ENCODE data around the gene TTBK1.

The TTBK1 gene

GRCh38 chr6:43291708-43292107, 48.4 kb downstream of the TTBK1 start:
- DNase-seq (ENCODE audit: low read depth), result no peak
- no peak overlapping the region for H3K4me3 ChIP-seq (ENCODE audit: low read length)
- TF ChIP-seq CTCF (IDR thresholded peaks at IDR 0.05; ENCODE audit: insufficient read depth, low read depth, low read length, missing control alignments), result no peak

GRCh38 chr6:43292341-43292740, 49.1 kb downstream of the TTBK1 start:
- no peak overlapping the region for H3K4me3 ChIP-seq (ENCODE audit: low read length)
- DNase-seq (ENCODE audit: low read depth), result no peak
- TF ChIP-seq CTCF (IDR thresholded peaks at IDR 0.05; ENCODE audit: insufficient read depth, low read depth, low read length, missing control alignments), result no peak

- no peak overlapping the region for H3K4me3 ChIP-seq (ENCODE audit: low read length)
- no peak for DNase-seq (ENCODE audit: low read depth)
- no peak for TF ChIP-seq CTCF (IDR thresholded peaks at IDR 0.05; ENCODE audit: insufficient read depth, low read depth, low read length, missing control alignments)
Observed at GRCh38 chr6:43292763-43293318, 49.6 kb downstream of the TTBK1 start.

- no peak overlapping the region for H3K4me3 ChIP-seq (ENCODE audit: low read length)
- no peak for DNase-seq (ENCODE audit: low read depth)
- no peak for TF ChIP-seq CTCF (IDR thresholded peaks at IDR 0.05; ENCODE audit: insufficient read depth, low read depth, low read length, missing control alignments)
Observed at GRCh38 chr6:43293698-43294097, 50.4 kb downstream of the TTBK1 start.

GRCh38 chr6:43294536-43294935, 51.3 kb downstream of the TTBK1 start:
- no peak for DNase-seq (ENCODE audit: low read depth)
- no peak overlapping the region for H3K4me3 ChIP-seq (ENCODE audit: low read length)
- no peak for TF ChIP-seq CTCF (IDR thresholded peaks at IDR 0.05; ENCODE audit: insufficient read depth, low read depth, low read length, missing control alignments)

- DNase-seq (ENCODE audit: low read depth), result no peak
- no peak for TF ChIP-seq CTCF (IDR thresholded peaks at IDR 0.05; ENCODE audit: insufficient read depth, low read depth, low read length, missing control alignments)
- H3K4me3 ChIP-seq (ENCODE audit: low read length), result no peak overlapping the region
Observed at GRCh38 chr6:43295456-43295855, 52.2 kb downstream of the TTBK1 start.

GRCh38 chr6:43296780-43297497, 53.7 kb downstream of the TTBK1 start:
- no peak overlapping the region for H3K4me3 ChIP-seq (ENCODE audit: low read length)
- DNase-seq (ENCODE audit: low read depth), result no peak
- no peak for TF ChIP-seq CTCF (IDR thresholded peaks at IDR 0.05; ENCODE audit: insufficient read depth, low read depth, low read length, missing control alignments)

Data from epithelial cell of esophagus (primary cell).